SK-N-SH (cell line): Measurements from ENCODE around the gene ZNF521.

Experiments
- SIN3A ChIP-seq: IDR thresholded peaks from 2 replicates; pipeline ENCODE4 v1.6.1; 2012; ENCODE audit warnings: low read depth, mild to moderate bottlenecking, low read length, moderate library complexity, borderline replicate concordance
- TAF1 ChIP-seq: IDR thresholded peaks from 2 replicates; pipeline ENCODE4 v1.6.1; 2012; ENCODE audit warnings: low read depth, mild to moderate bottlenecking, low read length, moderate library complexity, borderline replicate concordance

DNA sequence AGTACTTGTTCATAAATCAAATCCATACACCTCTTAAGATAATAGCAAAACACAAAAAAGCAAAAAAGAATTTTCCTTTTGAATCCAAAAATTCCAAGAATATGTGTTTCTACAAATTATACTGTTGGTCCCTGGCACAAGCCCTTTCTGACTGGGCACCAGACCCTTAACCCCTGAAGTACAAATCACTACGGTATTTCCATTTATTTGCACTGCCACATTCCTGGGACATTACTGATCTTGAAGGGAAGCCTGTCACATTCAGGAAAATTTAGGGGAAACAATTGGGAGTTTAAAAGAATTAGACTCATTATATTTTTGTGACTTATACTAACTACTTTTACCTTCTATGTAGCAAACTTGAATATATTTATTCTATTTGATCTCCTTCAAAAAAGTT lies 98.8 kb downstream of the ZNF521 start:
- no peak for TF ChIP-seq SIN3A
- TF ChIP-seq TAF1: no peak
